GM12865 (cell line): Measurements from ENCODE around the gene GPC4.

Experiments used
- DNase-seq: peaks from one replicate; pipeline ENCODE4 v3.0.0; 2010; ENCODE audit warnings: low read depth
- H3K4me3 ChIP-seq: 2 replicates; pipeline ENCODE4 v1.5.1; 2011; ENCODE audit warnings: mild to moderate bottlenecking, low read depth, low read length, control low read depth
- CTCF ChIP-seq: IDR thresholded peaks from 2 replicates; pipeline ENCODE4 v1.5.1; 2011; ENCODE audit warnings: low read length, control low read depth, low read depth, inconsistent platforms; ENCODE audit not compliant: insufficient read depth; ENCODE audit errors: missing control alignments

GPC4 gene

GRCh38 chrX:133401536-133401935, 13.8 kb downstream of the GPC4 start:
- TF ChIP-seq CTCF = no peak
- no peak for DNase-seq

GRCh38 chrX:133399411-133399810, 15.9 kb downstream of the GPC4 start:
- no peak overlapping the region for H3K4me3 ChIP-seq
- TF ChIP-seq CTCF = no peak
- no peak for DNase-seq

More at GRCh38 chrX:133401536-133401935, 13.8 kb downstream of the GPC4 start:
- H3K4me3 ChIP-seq = no peak overlapping the region

GRCh38 chrX:133394765-133395164, 20.5 kb downstream of the GPC4 start:
- no peak overlapping the region for H3K4me3 ChIP-seq
- no peak for DNase-seq
- TF ChIP-seq CTCF = no peak

GRCh38 chrX:133392671-133393070, 22.6 kb downstream of the GPC4 start:
- TF ChIP-seq CTCF = no peak
- DNase-seq = no peak
- H3K4me3 ChIP-seq = no peak overlapping the region

GRCh38 chrX:133391111-133391510, 24.2 kb downstream of the GPC4 start:
- TF ChIP-seq CTCF = no peak
- no peak overlapping the region for H3K4me3 ChIP-seq
- DNase-seq = no peak

GRCh38 chrX:133390676-133391075, 24.6 kb downstream of the GPC4 start:
- DNase-seq = no peak
- no peak for TF ChIP-seq CTCF

GRCh38 chrX:133389975-133390374, 25.3 kb downstream of the GPC4 start:
- no peak for TF ChIP-seq CTCF
- no peak for DNase-seq
- no peak overlapping the region for H3K4me3 ChIP-seq

More at GRCh38 chrX:133390676-133391075, 24.6 kb downstream of the GPC4 start:
- H3K4me3 ChIP-seq = no peak overlapping the region
